Endometrial microvascular endothelial cells (primary cell): ENCODE data around the gene UNC5C. TPM values are rescaled to one million over a fixed set of nuclear protein-coding genes. Genes with fewer than 3 reads are reported as not detected.

ENCODE experiments used
- in situ Hi-C: cut with HindIII; loops from 2 replicates; pipeline ENCODE4 v1.10.0; 2017; ENCODE audit warnings: low sequenced_read_pairs, low pct_unique_long_range_greater_than_20kb; ENCODE audit errors: inconsistent ontology term
- total RNA-seq: library from RNA; depleted of rRNA; stranded (reverse); fragments of >200 nt; gene quantifications from one replicate; pipeline ENCODE4 v1.2.3, GENCODE V29; 2015; ENCODE audit errors: inconsistent ontology term

Gene UNC5C
- total RNA-seq, 1 donor from 2014 or later = 0.46 TPM

GRCh38 chr4:95215991-95216605 lies 332.7 kb downstream of the UNC5C start:
- in situ Hi-C loops = no loop called here

- in situ Hi-C loops = no loop called here
Observed at GRCh38 chr4:95215043-95215442, 333.7 kb downstream of the UNC5C start.

GRCh38 chr4:95214408-95214807 lies 334.4 kb downstream of the UNC5C start:
- in situ Hi-C loops = no loop called here

- in situ Hi-C loops = no loop called here
Observed at GRCh38 chr4:95213366-95213765, 335.4 kb downstream of the UNC5C start.

GRCh38 chr4:95212692-95213091 lies 336.1 kb downstream of the UNC5C start:
- in situ Hi-C loops = no loop called here

GRCh38 chr4:95209927-95210326 lies 338.8 kb downstream of the UNC5C start:
- in situ Hi-C loops = no loop called here

- in situ Hi-C loops = no loop called here
Observed at GRCh38 chr4:95204873-95205272, 343.9 kb downstream of the UNC5C start.

GRCh38 chr4:95204267-95204844 lies 344.4 kb downstream of the UNC5C start:
- in situ Hi-C loops = no loop called here

GRCh38 chr4:95198961-95199360 lies 349.8 kb downstream of the UNC5C start:
- in situ Hi-C loops = no loop called here

GRCh38 chr4:95197353-95197752 lies 351.4 kb downstream of the UNC5C start:
- in situ Hi-C loops = no loop called here

GRCh38 chr4:95193391-95194224 lies 355.2 kb downstream of the UNC5C start:
- in situ Hi-C loops = no loop called here

GRCh38 chr4:95191537-95191936 lies 357.2 kb downstream of the UNC5C start:
- in situ Hi-C loops = no loop called here

- in situ Hi-C loops = no loop called here
Observed at GRCh38 chr4:95190751-95191436, 357.9 kb downstream of the UNC5C start.

- in situ Hi-C loops = no loop called here
Observed at GRCh38 chr4:95188701-95189370, 359.9 kb downstream of the UNC5C start.

GRCh38 chr4:95186666-95187065 lies 362.1 kb downstream of the UNC5C start:
- in situ Hi-C loops = no loop called here

GRCh38 chr4:95183656-95184408 lies 364.9 kb downstream of the UNC5C start:
- in situ Hi-C loops = no loop called here

GRCh38 chr4:95181996-95182306 lies 366.8 kb downstream of the UNC5C start:
- in situ Hi-C loops = no loop called here

GRCh38 chr4:95181243-95181995 lies 367.4 kb downstream of the UNC5C start:
- in situ Hi-C loops = no loop called here
